HG02973 (cell line): Measurements from ENCODE around the gene EIF3K.
"Not testable (repeated sequence)": the region's sequence is repeated elsewhere in the genome, so short reads cannot be mapped to it uniquely, and the experiment has no call there.

ENCODE experiments used
- ATAC-seq: cut with Tn5 transposase; IDR thresholded peaks from one replicate; pipeline ENCODE4 v1.9.1; 2021; ENCODE audit warnings: moderate library complexity; ENCODE audit not compliant: unreplicated experiment

EIF3K gene

DNA sequence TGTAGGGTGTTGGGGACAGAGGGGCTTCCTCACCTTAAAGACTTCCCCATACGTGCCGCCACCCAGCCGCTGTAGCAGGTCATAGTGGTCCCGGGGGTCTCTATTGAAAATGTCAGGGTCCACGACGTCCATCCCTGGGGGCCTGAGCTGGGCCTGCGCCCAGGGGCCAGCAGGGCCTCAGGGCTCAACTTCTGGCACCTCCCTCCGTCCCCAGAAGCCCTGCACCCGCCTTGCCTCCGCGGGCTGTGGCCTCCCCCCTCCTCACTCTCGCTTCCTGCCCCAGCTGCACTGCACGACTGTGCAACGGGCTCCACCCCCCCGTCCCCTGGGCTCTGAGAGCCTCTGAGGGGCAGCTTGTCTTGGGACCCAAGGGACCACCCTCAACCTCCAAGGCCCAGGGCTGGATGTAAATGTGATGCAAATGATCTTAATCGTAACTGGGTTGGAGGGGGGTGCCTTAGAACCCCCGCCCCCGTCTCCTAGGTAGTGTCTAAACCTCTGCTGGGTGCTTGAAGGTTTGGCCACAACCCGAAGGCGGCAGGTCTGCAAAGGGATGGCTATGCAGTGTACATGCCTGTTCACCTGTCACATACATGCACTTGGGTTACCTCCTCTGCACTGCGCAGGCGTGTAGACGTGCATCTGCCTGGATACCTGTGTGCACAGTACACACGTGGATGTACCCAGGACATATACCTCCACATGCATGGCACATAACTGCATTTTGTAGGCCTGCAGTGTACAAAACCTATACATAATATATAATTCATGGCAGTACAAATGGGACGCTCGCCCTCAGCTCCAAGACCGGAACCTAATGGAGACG, 1.0 kb upstream of the EIF3K start, which contains the start of gene MAP4K1:
Gene MAP4K1, minus strand, starts transcription at position 190 of the 826 bp plus-strand sequence. Its CDS starts 58 bp downstream, at position 132.
- ATAC-seq: peak; percentile 44

- no peak for ATAC-seq
Observed at GRCh38 chr19:38619361-38620174, 580 bp downstream of the EIF3K start.

DNA sequence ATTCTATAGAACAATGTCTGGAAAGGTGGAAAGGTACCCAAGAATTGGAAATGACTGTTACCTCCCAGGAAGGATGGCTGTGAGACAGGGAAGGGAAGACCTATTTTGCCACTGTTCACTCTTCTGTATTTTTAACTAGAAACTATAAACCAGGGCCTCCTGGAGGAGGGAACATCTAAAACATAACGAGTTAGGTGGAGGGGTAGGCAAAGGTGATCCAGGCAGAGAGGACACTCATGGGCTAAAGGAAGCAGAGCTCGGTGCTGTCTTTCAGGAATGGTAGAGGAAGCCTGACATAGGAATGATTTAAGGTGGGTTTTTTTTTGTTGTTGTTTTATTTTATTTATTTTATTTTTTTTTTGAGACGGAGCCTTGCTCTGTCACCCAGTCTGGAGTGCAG, 5.8 kb downstream of the EIF3K start:
- no peak for ATAC-seq

GRCh38 chr19:38626401-38626800, 7.4 kb downstream of the EIF3K start:
- ATAC-seq: no peak

DNA sequence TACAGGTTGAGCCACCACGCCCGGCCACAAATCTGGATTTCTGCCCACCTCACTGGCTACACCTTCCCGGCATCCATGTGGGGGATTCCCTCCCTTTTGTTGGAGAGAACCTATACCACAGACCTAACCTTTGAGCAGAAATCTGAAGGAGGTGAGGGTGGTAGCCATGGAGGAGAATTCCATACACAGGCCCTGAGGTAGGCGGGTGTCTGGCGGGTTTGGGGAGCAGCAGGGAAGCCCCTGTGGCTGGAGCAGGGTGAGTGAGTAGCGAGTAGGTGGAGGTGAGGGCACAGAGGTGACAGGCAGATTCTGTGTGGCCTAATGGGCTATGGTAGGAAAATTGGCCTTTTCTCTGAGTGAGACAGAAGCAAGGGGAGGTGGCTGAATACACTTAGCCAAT, 10.6 kb downstream of the EIF3K start:
- ATAC-seq: no peak

DNA sequence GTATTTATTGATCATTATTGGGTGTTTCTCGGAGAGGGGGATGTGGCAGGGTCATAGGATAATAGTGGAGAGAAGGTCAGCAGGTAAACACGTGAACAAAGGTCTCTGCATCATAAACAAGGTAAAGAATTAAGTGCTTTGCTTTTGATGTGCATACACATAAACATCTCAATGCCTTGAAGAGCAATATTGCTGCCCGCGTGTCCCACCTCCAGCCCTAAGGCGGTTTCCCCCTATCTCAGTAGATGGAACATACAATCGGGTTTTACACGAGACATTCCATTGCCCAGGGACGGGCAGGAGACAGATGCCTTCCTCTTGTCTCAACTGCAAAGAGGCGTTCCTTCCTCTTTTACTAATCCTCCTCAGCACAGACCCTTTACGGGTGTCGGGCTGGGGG, 12.3 kb downstream of the EIF3K start:
- ATAC-seq: not testable (repeated sequence)

DNA sequence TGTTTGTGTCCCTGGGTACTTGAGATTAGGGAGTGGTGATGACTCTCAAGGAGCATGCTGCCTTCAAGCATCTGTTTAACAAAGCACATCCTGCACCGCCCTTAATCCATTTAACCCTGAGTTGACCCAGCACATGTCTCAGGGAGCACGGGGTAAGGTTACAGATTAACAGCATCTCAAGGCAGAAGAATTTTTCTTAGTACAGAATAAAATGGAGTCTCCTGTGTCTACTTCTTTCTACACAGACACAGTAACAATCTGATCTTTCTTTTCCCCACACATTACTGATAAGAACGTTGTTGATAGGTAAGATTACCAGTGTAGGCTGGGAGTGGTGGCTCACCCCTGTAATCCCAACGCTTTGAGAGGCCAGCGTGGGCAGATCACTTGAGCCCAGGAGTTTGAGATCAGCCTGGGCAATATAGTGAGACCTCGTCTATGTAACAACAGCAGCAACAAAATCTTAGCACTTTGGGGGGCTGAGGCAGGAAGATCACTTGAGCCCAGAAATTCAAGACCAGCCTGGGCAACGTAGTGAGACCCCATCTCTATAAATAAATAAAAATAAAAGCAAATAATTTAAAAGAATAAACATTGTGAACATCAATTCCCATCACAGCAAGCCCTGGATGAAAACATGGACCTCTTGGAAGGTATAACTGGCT, 13.0 kb downstream of the EIF3K start:
- ATAC-seq: not testable (repeated sequence)

GRCh38 chr19:38632476-38633213, 13.7 kb downstream of the EIF3K start:
- no peak for ATAC-seq

DNA sequence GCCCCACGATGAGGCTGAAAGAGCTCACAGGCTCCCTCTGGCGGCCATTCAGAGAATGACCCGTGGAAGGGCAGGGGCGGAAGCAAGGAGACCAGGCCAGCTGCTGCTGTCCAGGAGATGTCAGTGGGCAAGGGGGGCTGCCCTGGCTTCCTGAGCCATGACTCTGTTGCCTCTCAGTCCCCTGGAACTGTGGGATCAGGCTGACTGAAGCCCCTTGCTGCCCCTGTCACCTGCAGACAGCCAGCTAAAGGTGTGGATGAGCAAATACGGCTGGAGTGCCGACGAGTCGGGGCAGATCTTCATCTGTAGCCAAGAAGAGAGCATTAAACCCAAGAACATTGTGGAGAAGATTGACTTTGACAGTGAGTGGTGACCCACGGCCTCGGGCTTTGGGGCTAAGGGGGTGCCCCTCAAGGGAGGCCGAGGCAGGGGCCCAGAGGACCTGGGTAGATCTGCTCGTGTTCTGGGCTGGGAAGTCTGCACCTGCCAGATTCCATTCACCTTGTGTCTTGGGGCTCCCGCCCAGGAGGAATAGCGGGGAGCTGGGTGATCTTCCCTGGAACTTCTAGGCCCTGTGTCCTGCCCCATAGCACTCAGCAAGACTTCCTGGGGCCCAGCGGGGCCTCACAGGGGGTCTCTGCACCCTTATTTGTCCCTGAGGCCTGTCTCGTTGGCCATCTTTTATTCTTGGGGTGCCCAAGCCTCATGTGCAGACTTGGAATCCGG, 15.9 kb downstream of the EIF3K start:
- ATAC-seq: no peak

DNA sequence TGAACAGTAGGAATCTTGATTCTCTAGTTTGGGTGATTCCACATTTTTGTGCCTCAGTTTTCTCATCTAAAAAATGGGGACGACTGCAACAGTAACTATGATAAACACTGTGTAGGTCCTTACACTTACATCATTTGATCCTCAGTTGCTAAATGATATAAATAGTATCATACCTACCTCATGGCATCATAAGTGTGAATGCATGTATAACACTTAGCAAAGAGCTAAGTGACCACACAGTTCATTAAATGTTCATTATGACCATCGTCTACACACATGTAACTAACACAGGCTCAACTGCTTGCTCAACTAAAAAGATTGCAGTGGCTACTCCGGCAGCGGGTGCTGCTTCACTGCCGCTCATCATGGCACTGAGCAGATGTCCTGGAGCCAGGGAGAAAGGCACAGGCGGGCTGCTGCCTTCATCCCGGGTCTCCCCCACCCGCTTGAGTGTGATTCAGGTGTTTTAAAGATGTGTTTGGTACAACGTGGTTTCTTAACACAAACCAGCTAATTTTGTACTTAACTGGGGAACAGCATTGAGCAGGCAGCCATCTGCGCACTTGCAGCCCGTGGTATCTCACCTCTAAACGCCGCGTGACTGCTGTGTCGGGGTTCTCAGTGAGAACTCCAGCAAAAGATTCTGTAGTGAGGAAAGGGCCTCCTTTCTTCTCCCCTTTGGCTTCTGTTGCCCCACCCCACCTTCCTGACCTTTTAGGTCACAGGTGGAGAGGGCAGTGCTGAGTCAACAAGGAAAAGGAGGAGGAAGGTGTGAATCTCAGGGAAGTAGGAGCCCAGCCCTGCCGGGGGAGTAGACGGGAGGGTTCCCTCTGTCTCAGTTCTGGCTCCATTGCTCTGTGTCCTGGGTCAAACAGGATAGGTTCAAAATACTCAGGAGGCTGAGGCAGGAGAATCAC, 16.8 kb downstream of the EIF3K start:
- no peak for ATAC-seq

DNA sequence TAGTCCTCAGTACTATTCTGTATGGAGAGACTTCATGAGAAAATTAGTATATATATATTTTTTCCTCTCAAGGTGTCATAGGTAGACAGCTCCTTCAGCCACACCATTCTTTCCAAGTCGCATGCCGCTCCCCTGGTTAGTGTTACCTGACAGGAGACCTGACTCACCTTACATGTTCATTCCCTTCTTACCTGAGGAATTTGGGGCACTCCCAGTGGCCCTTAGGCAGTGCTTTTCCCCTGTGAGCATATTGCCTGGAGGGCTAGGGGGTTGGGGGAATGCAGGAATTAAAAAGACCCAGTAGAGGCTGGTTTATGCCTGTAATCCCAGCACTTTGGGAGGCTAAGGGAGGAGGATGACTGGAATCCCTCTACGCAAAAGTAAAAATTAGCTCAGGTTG, 19.5 kb downstream of the EIF3K start:
- ATAC-seq: no peak

DNA sequence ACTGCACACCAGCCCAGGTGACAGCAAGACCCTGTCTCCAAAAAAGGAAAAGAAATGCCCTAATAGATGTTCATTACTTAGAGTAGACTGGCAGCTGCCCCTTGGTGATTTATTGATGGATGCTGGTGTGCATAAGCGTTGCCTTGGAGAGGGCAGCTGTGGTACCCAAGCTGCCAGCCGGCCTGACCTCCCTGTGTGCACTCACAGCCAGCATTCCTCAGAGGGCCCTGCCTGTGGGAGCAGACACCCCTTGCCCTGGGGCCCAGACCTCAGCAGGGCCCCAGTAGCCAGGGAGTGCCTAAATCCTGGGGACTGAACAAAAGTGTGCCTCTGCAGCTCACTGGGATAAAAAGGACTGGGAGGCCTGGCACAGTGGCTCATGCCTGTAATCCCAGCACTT, 20.7 kb downstream of the EIF3K start:
- no peak for ATAC-seq

DNA sequence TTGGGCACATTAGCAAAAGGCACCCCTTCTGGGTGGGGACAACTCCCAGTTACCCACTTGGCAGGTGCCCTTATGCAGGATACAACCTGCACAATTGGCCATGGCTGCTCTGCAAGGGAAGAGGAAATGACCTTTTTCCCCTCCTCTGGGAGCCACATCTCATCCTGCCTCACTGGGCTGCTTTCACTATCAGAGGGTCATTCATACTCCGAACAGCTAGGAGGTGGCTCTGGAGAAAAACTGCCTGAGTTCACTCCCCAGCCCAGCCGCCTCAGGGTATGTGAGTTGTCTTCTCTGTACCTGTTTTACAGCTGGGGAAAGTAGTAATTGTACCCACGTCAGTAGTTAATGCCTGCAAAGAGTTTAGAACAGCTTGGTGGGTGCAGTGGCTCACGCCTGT, 21.4 kb downstream of the EIF3K start:
- no peak for ATAC-seq

- ATAC-seq: no peak
Observed at GRCh38 chr19:38642176-38642575, 23.2 kb downstream of the EIF3K start.

- ATAC-seq: no peak
Observed at GRCh38 chr19:38644719-38645118, 25.7 kb downstream of the EIF3K start.

DNA sequence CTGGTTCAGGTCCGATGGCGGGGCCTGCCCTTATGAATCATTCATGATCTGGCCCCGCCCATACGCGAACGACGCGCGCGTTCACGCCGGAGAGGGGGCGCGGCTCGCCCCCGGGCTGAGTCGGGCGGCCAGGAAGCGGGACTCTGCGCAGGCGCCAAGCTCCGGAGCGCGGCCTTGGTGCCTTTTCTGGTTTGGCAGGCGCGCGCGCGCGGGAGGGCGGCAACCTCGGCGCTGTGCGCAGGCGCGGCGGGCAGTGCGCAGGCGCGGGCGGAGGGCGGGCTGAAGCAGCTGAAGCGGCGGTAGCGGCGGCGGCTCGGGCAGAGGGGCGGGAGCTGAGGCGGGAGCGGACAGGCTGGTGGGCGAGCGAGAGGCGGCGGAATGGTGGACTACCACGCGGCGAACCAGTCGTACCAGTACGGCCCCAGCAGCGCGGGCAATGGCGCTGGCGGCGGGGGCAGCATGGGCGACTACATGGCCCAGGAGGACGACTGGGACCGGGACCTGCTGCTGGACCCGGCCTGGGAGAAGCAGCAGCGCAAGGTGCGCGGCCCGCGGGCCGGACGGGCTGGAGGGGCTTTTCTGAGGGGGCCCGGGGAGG, 28.5 kb downstream of the EIF3K start, which contains the start of gene ACTN4:
Gene ACTN4, plus strand, starts transcription at position 282 of the 598 bp plus-strand sequence. Its CDS starts 97 bp downstream, at position 379.
- peak; percentile 77 for ATAC-seq

DNA sequence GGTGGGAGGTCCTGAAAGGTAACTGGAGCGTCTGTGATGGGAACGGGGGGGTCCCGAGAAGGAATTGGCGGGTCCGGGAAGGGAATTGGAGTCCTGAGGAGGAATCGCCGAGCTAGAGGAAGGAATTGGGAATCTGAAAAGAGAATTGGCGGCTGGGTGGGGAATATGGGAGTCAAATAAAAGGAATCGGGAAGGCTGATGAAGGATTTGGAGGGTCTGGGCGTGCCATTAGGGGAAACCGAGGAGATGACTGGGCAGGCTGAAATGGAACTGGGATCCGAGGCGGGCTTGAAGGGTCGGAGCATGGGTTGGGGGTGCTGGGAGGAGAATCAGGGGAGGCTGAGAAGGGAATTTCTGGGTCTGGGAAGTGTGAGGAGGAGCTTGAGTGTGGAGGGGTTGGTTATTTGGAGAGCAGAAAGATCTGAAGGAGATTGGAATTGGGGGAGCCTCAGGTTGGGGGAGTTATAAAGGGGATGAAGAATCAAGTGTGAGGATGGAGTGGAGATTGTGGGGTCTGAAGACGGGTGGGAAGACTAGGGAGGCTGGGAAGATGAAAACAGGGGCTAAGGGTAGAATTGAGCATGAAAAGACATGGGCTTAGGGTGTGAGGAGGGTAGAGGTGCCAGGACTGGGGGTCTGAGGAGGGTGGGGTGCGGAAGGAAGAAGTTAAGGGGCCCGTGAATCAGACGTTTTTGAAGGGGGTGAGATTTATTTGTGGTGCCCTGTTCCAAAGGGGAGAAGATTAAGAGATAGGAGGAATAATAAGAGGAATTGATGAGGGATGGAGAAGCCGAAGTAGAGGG, 29.2 kb downstream of the EIF3K start:
- ATAC-seq: no peak
